Measurements from ENCODE around the gene S100A1.

DNA sequence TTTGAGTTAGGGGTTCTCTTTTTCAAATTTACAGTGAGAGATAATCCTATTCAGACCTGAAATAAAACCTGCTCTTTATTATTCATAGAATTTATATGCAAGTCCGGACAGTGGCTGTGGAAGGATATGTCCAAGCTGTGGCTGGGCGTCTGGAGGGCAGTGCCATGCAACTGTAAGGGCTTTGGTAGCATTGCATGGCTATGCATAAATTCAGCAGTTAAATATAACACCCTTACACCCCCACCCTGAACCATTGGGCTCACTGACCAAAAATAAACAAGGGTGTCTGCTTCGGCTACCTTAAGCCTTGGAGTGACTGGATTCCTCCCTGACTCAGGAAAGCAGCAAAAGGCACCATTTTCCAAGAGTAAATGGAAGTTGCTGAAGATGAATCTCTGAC lies 11.0 kb downstream of the S100A1 start:
- TF ChIP-seq POLR2A (IDR thresholded peaks at IDR 0.05; ENCODE audit: control extremely low read depth in 1 of 2, low read depth in 2 of 2, low read length in 2 of 2) (no peak), ZNF274 (IDR thresholded peaks at IDR 0.05; ENCODE audit: borderline replicate concordance, extremely low read depth, low read length) (no peak), RAD21 (IDR thresholded peaks at IDR 0.05 in 1 of 2, conservative IDR thresholded peaks at IDR 0.05 in 1 of 2; ENCODE audit: low read depth in 2 of 2, low read length in 2 of 2) (no peak), BCL11A (IDR thresholded peaks at IDR 0.05; ENCODE audit: low read depth in 2 of 2, low read length in 2 of 2) (no peak), YY1 (IDR thresholded peaks at IDR 0.05; ENCODE audit: low read depth, low read length) (no peak), TAF1 (IDR thresholded peaks at IDR 0.05; ENCODE audit: low read depth, low read length) (no peak), ASH2L (IDR thresholded peaks at IDR 0.05; ENCODE audit: low read length) (no peak), SIX5 (IDR thresholded peaks at IDR 0.05; ENCODE audit: low read depth, low read length) (no peak), POLR2AphosphoS5 (IDR thresholded peaks at IDR 0.05; ENCODE audit: low read depth, low read length) (no peak), SIN3A (conservative IDR thresholded peaks at IDR 0.05 in 1 of 2, IDR thresholded peaks at IDR 0.05 in 1 of 2; ENCODE audit: low read depth in 1 of 2, low read length in 2 of 2) (no peak)
- TF ChIP-seq, protein P1, sequence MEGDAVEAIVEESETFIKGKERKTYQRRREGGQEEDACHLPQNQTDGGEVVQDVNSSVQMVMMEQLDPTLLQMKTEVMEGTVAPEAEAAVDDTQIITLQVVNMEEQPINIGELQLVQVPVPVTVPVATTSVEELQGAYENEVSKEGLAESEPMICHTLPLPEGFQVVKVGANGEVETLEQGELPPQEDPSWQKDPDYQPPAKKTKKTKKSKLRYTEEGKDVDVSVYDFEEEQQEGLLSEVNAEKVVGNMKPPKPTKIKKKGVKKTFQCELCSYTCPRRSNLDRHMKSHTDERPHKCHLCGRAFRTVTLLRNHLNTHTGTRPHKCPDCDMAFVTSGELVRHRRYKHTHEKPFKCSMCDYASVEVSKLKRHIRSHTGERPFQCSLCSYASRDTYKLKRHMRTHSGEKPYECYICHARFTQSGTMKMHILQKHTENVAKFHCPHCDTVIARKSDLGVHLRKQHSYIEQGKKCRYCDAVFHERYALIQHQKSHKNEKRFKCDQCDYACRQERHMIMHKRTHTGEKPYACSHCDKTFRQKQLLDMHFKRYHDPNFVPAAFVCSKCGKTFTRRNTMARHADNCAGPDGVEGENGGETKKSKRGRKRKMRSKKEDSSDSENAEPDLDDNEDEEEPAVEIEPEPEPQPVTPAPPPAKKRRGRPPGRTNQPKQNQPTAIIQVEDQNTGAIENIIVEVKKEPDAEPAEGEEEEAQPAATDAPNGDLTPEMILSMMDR (IDR thresholded peaks at IDR 0.05; ENCODE audit: control extremely low read depth in 1 of 3, insufficient read depth in 1 of 3, low read depth in 1 of 3, low read length in 3 of 3), result no peak

Measured in H1 (cell line).